Measurements from ENCODE around the gene MICAL1. TPM values are rescaled to one million over a fixed set of nuclear protein-coding genes. Genes with fewer than 3 reads are reported as not detected.

The MICAL1 gene
- total and polyA plus RNA-seq, 10 of the 15 experiments (the other 5 are each of a cell fraction or from before 2014, with no cell fraction given): 0.32 to 71.6 (median 45.3) TPM

GRCh38 chr6:109411034-109411433 lies 44.5 kb downstream of the MICAL1 start:
- CTCF ChIA-PET: no interaction called here

More at GRCh38 chr6:109411034-109411433, 44.5 kb downstream of the MICAL1 start:
- Histone ChIP-seq H3K9me3 (replicated peaks; ENCODE audit: control insufficient read depth, insufficient read depth, low read length) (no peaks in the 10 kb centered on the region), H3K4me3 (no peak overlapping the region), H3K4me2 (ENCODE audit: control insufficient read depth, insufficient read depth) (no peak overlapping the region), H3K27me3 (replicated peaks in 1 of 2; ENCODE audit: control insufficient read depth in 2 of 2, insufficient read depth in 2 of 2, low read length in 1 of 2) (no peaks in the 10 kb centered on the region), H3K79me2 (ENCODE audit: control insufficient read depth, insufficient read depth, low read length) (no peaks in the 10 kb centered on the region), H4K20me1 (ENCODE audit: control insufficient read depth, insufficient read depth) (no peaks in the 10 kb centered on the region), H3K4me1 (ENCODE audit: control insufficient read depth, insufficient read depth, low read length) (no peaks in the 10 kb centered on the region), H3K27ac (ENCODE audit: control insufficient read depth, insufficient read depth) (no peak overlapping the region), H2AFZ (ENCODE audit: control insufficient read depth, low read depth, low read length) (no peak overlapping the region), H3K9ac (ENCODE audit: control insufficient read depth, insufficient read depth, low read length) (no peak overlapping the region), H3K36me3 (ENCODE audit: control insufficient read depth in 2 of 2, insufficient read depth in 2 of 2, low read length in 1 of 2) (no peaks in the 10 kb centered on the region)
- intact Hi-C loops (cut with micrococcal nuclease; ENCODE audit: unreplicated experiment) (no loop called here), in situ Hi-C loops (cut with MboI) (no loop called here)
- ChIA-PET POLR2A (interaction anchor here (0.6 kb wide), 1 partner anchor 152 kb away, joined by 5 read pairs; no protein-coding TSS in a partner anchor), SMC1A (ENCODE audit: uncharacterized antibody, unreplicated experiment) (interaction anchor here (1.2 to 1.3 kb wide), 2 partner anchors 15 to 17 kb away, joined by 3 read pairs; no protein-coding TSS in a partner anchor), RAD21 (ENCODE audit: unreplicated experiment) (no interaction called here)
- no peak for ATAC-seq
- no TSS peak for BruUV-seq (replicated peaks)
- DNase-seq (ENCODE audit: low read depth, low spot score): no peak
- 51% methylated on average over 2 of the region's 2 CpGs for WGBS (ENCODE audit: insufficient coverage, insufficient replicate concordance, low lambda C conversion rate, missing lambda C conversion rate)
- no peak for TF ChIP-seq IKZF2 (IDR thresholded peaks at IDR 0.05)
- TF ChIP-seq EZH2 (IDR thresholded peaks at IDR 0.05; ENCODE audit: borderline replicate concordance, control insufficient read depth, low read depth, low read length): no peak
- TF ChIP-seq CBFB (IDR thresholded peaks at IDR 0.05; ENCODE audit: low read depth): no peak
- no peak for TF ChIP-seq MTA3 (IDR thresholded peaks at IDR 0.05; ENCODE audit: borderline replicate concordance, low read length)
- no peak for TF ChIP-seq GABPA (IDR thresholded peaks at IDR 0.05; ENCODE audit: low read depth)
- no peak for TF ChIP-seq E4F1 (IDR thresholded peaks at IDR 0.05; ENCODE audit: borderline replicate concordance, partially characterized antibody)
- no peak for TF ChIP-seq CBX5 (IDR thresholded peaks at IDR 0.05; ENCODE audit: low read depth)
- TF ChIP-seq, protein P1, sequence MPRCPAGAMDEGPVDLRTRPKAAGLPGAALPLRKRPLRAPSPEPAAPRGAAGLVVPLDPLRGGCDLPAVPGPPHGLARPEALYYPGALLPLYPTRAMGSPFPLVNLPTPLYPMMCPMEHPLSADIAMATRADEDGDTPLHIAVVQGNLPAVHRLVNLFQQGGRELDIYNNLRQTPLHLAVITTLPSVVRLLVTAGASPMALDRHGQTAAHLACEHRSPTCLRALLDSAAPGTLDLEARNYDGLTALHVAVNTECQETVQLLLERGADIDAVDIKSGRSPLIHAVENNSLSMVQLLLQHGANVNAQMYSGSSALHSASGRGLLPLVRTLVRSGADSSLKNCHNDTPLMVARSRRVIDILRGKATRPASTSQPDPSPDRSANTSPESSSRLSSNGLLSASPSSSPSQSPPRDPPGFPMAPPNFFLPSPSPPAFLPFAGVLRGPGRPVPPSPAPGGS (IDR thresholded peaks at IDR 0.05; ENCODE audit: borderline replicate concordance, insufficient read depth, low read depth, low read length, poor library complexity, severe bottlenecking): no peak
- TF ChIP-seq JUND (IDR thresholded peaks at IDR 0.05; ENCODE audit: low read depth, low read length): no peak
- TF ChIP-seq, protein P2, sequence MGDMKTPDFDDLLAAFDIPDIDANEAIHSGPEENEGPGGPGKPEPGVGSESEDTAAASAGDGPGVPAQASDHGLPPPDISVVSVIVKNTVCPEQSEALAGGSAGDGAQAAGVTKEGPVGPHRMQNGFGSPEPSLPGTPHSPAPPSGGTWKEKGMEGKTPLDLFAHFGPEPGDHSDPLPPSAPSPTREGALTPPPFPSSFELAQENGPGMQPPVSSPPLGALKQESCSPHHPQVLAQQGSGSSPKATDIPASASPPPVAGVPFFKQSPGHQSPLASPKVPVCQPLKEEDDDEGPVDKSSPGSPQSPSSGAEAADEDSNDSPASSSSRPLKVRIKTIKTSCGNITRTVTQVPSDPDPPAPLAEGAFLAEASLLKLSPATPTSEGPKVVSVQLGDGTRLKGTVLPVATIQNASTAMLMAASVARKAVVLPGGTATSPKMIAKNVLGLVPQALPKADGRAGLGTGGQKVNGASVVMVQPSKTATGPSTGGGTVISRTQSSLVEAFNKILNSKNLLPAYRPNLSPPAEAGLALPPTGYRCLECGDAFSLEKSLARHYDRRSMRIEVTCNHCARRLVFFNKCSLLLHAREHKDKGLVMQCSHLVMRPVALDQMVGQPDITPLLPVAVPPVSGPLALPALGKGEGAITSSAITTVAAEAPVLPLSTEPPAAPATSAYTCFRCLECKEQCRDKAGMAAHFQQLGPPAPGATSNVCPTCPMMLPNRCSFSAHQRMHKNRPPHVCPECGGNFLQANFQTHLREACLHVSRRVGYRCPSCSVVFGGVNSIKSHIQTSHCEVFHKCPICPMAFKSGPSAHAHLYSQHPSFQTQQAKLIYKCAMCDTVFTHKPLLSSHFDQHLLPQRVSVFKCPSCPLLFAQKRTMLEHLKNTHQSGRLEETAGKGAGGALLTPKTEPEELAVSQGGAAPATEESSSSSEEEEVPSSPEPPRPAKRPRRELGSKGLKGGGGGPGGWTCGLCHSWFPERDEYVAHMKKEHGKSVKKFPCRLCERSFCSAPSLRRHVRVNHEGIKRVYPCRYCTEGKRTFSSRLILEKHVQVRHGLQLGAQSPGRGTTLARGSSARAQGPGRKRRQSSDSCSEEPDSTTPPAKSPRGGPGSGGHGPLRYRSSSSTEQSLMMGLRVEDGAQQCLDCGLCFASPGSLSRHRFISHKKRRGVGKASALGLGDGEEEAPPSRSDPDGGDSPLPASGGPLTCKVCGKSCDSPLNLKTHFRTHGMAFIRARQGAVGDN (IDR thresholded peaks at IDR 0.05): no peak
- no peak for TF ChIP-seq ZSCAN29 (IDR thresholded peaks at IDR 0.05)
- no peak for TF ChIP-seq TCF12 (IDR thresholded peaks at IDR 0.05; ENCODE audit: low read depth, low read length)
- no peak for TF ChIP-seq HDGF (IDR thresholded peaks at IDR 0.05)
- no peak for TF ChIP-seq DPF2 (IDR thresholded peaks at IDR 0.05)
- no peak for TF ChIP-seq MEF2A (IDR thresholded peaks at IDR 0.05; ENCODE audit: insufficient read depth, low read depth, low read length)
- FAIRE-seq: no peak

Measured in GM12878 (cell line).